ENCODE data around the gene CIDEC. TPM values are rescaled to one million over a fixed set of nuclear protein-coding genes. Genes with fewer than 3 reads are reported as not detected.

CIDEC gene
- total RNA-seq, 1 donor from 2014 or later = 51.3 TPM

DNA sequence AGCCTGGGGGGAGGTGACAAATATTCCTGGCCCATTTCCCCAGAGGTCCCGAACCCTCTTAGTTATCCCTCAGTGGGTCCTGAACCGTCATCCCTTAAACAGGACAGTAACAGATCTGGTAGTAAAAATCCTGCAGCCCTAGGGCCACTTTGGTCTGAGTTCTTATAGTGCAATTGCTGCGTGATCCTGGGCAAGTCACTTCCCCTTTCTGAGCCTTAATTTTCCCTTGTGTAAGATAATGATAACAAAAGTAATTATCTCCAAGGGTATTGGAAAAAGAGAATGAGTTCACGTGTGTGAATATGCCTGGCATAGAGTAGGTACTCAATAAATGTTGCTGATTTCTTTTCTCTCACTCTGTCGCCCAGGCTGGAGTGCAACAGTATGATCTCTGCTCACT lies 7.4 kb upstream of the CIDEC start:
- Histone ChIP-seq H3K4me3 (no peak overlapping the region), H3K27ac (no peak overlapping the region), H3K27me3 (no peaks in the 10 kb centered on the region), H3K36me3 (peaks cover 0 to 6% of the 10 kb centered on the region in 2 donors), H3K4me1 (peaks cover 43% of the 10 kb centered on the region), H3K9me3 (no peaks in the 10 kb centered on the region)
- DNase-seq (ENCODE audit: extremely low spot score in 2 of 2) = no peak
- TF ChIP-seq POLR2A (IDR thresholded peaks at IDR 0.05) (no peak), POLR2AphosphoS5 (IDR thresholded peaks at IDR 0.05; ENCODE audit: insufficient read depth in 1 of 2, low read depth in 1 of 2) (no peak), CTCF (IDR thresholded peaks at IDR 0.05) (no peak)
- intact Hi-C loops (cut with DNase I) = no loop called here

GRCh38 chr3:9886328-9886727 lies 6.3 kb upstream of the CIDEC start:
- no peaks in the 10 kb centered on the region for H3K9me3 ChIP-seq
- no peak for TF ChIP-seq POLR2AphosphoS5 (IDR thresholded peaks at IDR 0.05; ENCODE audit: insufficient read depth in 1 of 2, low read depth in 1 of 2)
- no peak for DNase-seq (ENCODE audit: extremely low spot score in 2 of 2)
- no peaks in the 10 kb centered on the region for H3K27me3 ChIP-seq
- intact Hi-C loops (cut with DNase I) = no loop called here
- H3K4me3 ChIP-seq = no peak overlapping the region
- no peak overlapping the region for H3K27ac ChIP-seq
- peaks cover 31% of the 10 kb centered on the region for H3K4me1 ChIP-seq
- no peaks in the 10 kb centered on the region for H3K36me3 ChIP-seq

GRCh38 chr3:9884555-9885165 lies 4.6 kb upstream of the CIDEC start:
- H3K4me3 ChIP-seq = no peak overlapping the region
- peaks cover 30% of the 10 kb centered on the region for H3K4me1 ChIP-seq
- H3K36me3 ChIP-seq = no peaks in the 10 kb centered on the region
- TF ChIP-seq POLR2AphosphoS5 (IDR thresholded peaks at IDR 0.05; ENCODE audit: insufficient read depth in 1 of 2, low read depth in 1 of 2) (peak in 1 of 2 donors; percentile 84), CTCF (IDR thresholded peaks at IDR 0.05) (no peak), POLR2A (IDR thresholded peaks at IDR 0.05) (no peak)
- H3K27ac ChIP-seq = peak overlapping the region; percentile 72
- no peaks in the 10 kb centered on the region for H3K27me3 ChIP-seq
- no peak for DNase-seq (ENCODE audit: extremely low spot score in 2 of 2)
- intact Hi-C loops (cut with DNase I) = no loop called here
- no peaks in the 10 kb centered on the region for H3K9me3 ChIP-seq

DNA sequence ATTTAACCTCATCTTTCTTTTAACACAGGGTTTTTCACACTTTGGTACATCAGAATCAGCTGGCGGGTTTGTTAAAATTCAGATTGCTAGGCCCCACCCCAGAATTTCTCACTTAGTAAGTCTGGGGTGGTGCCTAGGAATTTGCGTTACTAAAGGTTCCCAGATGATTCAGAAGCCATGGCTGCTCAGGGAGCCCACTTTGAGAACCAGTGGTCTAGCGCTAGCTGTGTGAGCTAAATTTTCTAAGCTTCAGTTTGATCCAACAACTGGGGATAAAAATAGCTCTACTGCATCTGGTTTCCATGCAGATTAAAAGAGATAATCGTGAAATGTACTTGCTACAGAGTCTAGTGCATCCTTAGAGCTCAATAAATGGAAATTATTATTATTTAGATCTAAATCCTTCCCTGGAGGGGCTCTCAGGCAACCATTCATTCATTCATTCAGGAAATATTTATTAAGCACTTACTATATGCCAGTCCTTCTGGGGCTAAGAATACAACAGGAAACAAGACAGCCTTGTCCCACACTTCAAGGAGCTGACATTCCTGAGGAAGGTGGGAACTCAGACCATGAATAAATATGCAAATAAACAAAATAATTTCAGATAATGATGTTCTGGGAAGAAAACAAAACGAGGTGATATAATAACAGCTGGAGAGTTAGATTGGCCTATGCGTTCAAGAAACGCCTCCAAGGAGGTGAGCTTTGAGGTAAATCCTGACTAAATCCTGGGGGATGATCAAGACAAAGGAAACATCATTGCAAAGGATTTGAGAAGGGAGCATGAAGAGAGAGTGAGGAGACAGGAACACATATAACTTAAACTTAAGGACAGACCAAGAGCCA lies 3.9 kb upstream of the CIDEC start:
- DNase-seq (ENCODE audit: extremely low spot score in 2 of 2) = no peak
- H3K4me1 ChIP-seq = peaks cover 34% of the 10 kb centered on the region
- H3K4me3 ChIP-seq = no peak overlapping the region
- intact Hi-C loops (cut with DNase I) = no loop called here
- TF ChIP-seq POLR2A (IDR thresholded peaks at IDR 0.05) = no peak
- no peak for TF ChIP-seq CTCF (IDR thresholded peaks at IDR 0.05)
- no peak for TF ChIP-seq POLR2AphosphoS5 (IDR thresholded peaks at IDR 0.05; ENCODE audit: insufficient read depth in 1 of 2, low read depth in 1 of 2)
- no peaks in the 10 kb centered on the region for H3K27me3 ChIP-seq
- peak overlapping the region; percentile 72 for H3K27ac ChIP-seq
- no peaks in the 10 kb centered on the region for H3K36me3 ChIP-seq
- H3K9me3 ChIP-seq = no peaks in the 10 kb centered on the region

GRCh38 chr3:9881441-9881840 lies 1.4 kb upstream of the CIDEC start:
- Histone ChIP-seq H3K36me3 (no peaks in the 10 kb centered on the region), H3K4me3 (no peak overlapping the region), H3K27ac (no peak overlapping the region), H3K4me1 (peaks cover 34% of the 10 kb centered on the region), H3K9me3 (no peaks in the 10 kb centered on the region), H3K27me3 (no peaks in the 10 kb centered on the region)
- no peak for DNase-seq (ENCODE audit: extremely low spot score in 2 of 2)
- TF ChIP-seq POLR2A (IDR thresholded peaks at IDR 0.05) (no peak), POLR2AphosphoS5 (IDR thresholded peaks at IDR 0.05; ENCODE audit: insufficient read depth in 1 of 2, low read depth in 1 of 2) (no peak), CTCF (IDR thresholded peaks at IDR 0.05) (no peak)
- intact Hi-C loops (cut with DNase I) = no loop called here
